ENCODE results near the gene LIFR.

LIFR gene

DNA sequence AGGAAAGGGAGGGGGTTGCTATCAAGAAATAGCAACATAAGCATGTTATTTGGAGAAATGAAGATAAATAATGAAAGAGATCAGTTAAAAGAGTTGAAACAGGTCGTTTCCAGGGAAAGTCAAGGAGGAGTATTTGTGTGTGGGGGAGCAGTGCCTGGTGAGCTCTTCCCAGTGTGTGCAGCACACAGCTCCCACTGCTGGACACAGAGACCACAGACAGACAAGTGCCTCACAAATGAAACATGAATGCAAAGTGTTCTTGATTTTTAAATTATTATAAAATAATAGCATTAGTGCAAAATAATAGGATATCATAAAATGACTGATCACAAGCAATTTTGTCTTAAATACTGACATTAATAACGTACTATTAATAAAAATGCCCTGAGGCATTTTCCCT lies 40.8 kb downstream of the LIFR start:
- no peak for DNase-seq

DNA sequence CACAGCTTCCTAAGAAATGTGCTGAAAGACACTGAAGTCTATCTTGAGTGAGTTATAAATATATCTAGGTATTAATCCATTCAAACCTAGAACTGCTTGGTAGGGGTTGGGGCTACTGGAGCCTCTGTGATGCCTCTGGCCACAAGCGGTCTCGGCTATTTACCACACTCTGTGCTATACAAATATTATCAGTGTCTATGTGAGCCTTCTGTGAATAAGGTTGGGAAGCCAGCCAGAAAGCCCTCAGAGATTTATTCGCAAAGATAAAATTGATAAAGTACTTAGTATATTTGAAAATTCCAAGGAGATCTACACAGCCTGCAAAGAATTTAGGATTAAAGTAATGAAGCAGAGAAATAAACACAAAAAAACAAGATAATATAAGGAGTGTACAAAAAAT lies 41.4 kb downstream of the LIFR start:
- no peak for DNase-seq

DNA sequence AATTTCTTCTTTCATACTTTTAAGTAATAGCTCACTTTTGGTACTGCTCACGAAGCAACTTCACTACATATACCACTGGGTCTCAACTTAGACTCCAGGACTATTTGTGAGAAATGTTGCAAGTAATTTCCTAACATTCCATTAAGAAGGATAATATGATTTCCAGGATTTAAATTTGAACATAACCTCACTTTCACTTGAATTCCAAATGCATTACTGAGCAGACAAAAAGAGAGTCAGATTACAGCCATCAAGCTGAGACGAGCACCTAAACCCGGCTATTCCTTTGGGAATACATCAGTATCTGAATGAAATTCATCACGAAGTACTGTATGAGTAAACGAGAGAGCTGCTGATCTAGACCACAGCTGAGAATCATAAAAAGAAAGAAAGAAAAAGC lies 47.3 kb downstream of the LIFR start:
- DNase-seq, result no peak

DNA sequence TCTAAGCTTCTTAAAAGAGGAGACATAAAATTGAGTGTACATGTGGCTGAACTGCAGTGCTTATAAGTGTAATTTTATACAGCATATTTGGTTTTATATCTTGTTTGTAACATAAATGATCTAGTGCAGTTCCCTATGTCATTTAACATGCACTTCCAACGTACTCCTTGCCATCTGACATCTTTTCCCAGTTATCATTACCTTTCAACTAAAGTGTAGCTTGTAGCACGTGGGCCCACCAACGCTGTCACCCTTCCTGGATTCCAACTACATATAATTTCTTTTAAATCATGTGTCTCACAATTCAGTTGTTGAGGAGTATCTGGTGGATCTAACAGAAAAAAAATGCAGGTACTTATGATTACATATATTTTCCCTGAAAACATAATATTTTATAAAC lies 50.1 kb downstream of the LIFR start:
- no peak for DNase-seq

DNA sequence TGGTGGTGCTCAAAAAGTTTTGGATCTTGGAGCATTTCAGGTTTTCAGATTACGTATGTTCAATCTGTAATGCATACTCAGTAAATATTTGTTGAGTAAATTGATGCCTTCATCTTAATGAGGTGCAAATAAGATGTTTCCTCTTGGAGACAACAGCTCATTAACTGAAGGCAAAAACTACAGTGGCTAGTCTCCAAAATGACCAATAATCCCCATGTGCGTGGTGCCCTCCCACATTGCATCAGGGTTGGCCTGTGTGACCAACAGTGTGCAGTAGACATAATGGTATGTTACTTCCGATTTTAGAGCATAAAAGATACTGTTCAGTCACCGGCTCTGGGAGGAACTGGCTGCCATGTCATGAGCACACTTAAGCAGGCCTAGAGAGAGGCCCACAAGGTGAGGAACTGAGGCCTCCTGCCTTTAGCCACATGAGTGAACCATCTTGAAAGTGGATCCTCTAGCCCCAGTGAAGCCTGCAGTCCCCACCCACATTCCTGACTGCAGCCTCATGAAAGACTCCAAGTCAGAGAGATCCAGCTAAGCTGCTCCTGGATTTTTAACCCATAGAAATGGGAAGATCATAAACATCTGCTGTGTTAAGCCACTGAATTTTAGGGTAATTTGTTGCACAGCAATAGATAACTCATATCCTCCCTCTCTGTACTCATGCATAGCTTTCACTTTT lies 55.7 kb downstream of the LIFR start:
- no peak for DNase-seq

DNA sequence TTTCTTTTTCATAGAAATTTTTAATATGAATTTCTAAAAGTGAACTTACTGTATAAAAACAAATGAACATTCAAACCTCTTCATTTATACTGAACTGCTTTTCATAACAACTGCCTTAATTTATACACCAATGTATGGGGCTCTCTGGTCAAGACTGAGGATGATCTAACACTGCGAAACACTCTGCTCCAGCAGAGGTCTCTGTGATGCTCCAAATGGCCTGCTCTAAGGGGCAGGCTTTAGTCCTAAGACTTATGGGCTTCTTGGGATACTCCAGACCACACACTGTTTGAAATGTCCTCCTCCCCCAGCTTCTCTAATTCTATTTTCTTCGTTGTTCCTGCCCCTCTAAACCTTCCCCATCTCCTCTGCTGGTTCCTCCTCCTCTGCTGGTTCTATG lies 58.5 kb downstream of the LIFR start:
- DNase-seq, result no peak

DNA sequence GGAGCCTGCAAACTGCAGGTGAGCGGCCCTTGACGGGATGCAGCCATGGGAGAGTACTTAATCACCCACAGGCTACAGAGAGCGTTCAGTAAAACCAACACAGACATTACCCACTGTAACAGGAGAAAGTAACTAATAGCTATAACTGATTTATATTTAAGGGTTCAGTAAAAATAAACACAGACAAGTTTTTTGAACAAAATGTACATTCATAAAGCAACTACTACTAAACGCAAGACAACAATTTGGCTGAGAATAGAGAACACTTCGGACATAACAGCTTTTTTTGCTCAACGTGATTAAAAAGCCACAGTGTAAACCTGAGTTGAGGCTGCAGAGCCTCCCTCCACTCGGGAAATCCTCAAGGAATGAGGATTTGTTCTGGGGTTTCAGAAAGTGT lies 61.7 kb downstream of the LIFR start:
- no peak for DNase-seq

DNA sequence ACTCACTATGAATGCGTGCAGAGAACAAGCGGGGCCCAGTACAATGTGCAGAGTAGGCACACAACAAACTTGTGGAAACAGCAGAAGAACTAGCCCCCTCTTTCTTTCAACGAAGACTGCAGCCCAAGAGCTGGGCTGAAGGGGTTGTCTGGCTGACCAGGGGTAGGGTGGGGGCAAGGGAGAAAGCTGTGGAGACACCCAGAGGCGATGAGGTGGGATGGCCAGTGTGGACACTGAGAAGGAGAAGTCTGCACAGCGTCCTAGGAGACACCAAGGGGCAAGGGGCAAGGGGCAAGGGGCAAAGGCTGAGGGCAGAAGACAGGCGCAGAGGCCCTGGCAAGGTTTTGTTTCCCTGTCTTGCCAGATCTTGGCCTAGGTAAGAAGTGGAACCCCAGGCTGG lies 62.3 kb downstream of the LIFR start:
- no peak for DNase-seq

DNA sequence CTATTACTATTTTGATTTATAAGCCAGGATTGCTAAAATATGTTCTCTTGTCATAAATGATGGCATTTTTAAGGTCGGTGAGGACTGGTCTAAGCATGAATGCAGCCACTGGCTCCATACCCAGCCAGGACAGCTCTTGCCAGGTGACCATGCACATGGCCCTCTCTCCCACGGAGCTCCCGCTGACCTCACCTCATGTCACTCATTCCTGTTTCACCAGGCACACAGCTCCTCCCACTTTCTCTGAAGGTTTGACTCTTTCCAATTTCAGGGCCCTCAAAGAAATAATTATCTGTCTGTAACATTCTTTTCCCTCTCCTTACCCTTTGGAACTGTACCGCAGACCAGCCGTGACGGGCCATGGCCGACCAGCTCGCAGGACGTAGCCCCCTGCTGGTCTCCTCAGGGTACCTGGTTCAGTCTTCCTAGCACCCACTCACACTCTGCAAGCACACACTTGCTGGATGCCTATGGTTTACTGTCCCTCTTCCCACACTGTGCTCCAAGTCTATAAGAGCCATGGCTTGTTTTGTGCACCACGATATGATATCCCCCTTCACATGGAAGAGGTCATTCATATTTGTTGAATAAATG lies 72.5 kb downstream of the LIFR start:
- DNase-seq, result no peak

DNA sequence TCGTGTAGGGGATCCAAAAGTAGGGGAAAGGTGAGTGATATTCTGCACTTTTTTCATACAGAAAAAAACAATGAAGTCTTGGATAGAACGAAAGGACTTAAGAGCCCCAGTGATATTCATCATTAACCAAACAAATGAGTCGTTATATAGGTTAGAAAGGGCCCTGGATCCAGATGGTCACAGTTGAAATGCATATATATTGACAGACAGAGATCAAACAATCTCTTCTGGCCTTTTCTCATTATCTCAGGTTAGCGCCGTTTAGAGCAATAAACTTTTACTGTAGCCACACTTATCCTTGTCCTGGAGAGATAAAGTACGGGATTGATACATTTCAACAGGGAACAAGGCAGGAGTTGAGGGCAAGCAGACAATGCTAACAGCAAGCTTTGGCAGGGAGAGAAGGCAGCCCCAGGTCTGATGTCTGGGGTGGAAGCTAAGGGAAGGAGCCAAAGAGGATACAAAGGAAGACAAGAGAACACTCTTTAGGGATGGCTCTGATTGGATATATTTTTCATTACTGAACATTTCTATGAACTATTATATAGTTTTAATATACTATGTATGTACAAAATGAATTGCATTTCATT lies 77.0 kb downstream of the LIFR start:
- DNase-seq, result no peak

DNA sequence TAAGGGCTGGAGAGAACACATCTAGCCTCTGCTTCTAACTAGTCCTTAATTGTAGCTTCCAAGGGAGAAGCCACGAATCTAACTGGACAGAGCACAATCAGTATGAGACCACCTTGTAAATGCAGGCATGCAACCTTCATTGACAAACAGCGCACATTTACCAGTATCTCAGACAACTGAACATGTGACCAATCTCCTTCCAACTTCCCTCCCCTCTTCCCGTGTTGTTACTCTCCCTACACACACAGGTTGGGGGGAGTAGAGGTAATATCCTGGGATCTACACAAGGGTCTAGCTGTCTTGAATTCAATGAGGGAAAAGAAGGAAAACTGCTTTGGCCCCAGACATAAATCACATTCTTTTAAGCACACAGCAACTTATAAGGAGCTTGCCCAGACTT lies 77.6 kb downstream of the LIFR start:
- DNase-seq, result no peak

DNA sequence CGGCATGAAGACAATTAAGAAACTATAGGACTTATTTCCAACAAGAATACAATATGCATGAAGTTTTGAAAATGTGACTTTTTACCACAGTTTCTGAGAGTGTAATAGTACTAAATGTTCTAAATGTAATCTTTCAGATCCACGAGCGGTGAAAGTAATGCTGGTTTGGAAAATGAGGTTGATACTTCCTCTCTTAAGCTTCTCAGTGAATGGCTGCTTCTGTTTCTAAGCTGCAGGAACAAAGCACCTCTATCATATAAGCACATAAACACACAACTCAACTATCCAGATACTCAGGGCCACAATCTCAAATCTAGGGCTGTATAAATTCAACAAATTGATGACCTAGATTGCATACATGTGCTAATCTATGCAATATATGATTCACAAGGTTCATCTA lies 78.3 kb downstream of the LIFR start:
- no peak for DNase-seq

DNA sequence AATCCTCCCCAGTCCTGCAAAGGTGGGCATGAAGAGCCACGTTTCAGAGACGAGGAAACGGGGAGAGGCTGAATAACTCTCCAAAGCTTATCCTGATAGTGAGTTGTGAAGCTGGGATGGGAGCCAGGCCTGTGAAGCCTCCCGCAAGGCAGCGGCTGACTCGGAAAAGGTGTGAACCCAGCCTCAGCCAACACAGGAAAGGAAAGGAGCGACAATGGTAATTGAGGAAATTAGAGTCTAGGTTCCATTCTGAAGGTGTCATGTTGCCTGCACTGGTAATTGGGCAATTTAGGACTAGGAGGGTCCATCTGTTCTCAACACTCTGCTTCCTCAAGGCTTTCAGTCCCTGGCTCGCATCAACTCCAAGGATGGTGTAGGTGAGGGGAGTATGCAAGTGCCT lies 83.4 kb downstream of the LIFR start:
- DNase-seq, result no peak

DNA sequence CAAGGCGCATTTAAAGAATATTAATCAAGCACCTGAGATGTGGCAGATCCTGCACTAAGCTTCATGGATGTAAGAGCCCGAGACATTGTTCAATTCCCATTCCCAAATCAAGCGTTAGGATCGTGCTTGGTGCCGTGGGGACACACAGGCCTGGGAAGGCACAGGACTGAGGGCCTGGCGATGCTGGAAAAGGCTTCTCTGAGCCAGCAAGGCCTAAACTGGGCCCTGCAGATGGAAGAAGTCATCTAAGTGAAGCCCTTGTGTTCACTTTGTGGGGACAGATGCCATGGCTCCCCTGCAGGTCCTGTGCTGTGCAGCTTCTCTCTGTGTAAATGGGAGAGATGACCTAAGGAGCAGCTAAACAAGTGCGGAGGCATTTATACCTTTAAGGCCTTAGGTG lies 83.9 kb downstream of the LIFR start:
- no peak for DNase-seq

DNA sequence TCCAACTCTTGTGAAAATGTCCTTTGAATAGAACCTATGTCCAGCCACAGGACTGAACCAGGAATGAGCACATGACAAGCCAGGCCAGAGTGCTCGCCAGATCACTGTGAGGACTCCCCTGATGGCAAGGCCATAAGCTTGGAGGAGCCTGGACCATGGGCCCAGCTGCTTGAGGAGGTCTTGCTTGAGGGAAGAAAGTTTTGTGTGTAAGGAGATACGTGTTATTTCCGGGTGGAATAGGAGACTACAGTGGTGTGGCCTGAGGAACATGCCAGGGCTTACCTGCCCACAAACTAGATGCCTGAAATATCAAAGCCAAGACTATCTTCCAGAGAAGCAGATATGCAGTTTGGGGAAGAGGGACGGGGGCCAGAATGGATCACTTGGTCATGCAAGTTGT lies 84.7 kb downstream of the LIFR start:
- no peak for DNase-seq

DNA sequence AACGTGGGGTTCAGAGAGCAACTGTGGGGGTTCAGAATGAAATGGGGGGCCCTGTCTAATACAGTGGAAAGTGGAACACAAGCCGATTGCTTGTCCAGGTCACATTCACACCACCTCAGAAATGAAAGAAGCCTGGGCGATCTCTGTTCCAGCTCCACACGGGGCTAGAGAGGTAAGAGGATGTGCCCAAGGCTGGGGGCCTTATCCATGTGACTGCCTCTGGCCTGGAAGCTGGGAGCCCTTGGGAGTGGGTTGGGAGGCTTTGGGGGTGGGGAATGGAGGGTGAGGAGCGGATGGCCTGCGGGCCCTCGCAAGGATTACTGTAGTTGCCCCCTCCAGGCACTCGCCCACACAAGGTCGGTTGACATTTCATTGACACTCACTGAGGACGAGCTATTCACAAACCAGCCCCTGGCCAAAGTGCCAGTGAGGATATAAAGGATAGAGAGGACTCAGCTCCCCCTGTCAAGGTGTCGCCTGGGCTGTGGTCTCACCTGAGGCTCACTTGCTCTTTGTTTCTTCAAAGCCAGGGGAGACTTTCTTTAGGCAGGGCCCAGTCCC lies 86.7 kb downstream of the LIFR start:
- DNase-seq, result no peak

DNA sequence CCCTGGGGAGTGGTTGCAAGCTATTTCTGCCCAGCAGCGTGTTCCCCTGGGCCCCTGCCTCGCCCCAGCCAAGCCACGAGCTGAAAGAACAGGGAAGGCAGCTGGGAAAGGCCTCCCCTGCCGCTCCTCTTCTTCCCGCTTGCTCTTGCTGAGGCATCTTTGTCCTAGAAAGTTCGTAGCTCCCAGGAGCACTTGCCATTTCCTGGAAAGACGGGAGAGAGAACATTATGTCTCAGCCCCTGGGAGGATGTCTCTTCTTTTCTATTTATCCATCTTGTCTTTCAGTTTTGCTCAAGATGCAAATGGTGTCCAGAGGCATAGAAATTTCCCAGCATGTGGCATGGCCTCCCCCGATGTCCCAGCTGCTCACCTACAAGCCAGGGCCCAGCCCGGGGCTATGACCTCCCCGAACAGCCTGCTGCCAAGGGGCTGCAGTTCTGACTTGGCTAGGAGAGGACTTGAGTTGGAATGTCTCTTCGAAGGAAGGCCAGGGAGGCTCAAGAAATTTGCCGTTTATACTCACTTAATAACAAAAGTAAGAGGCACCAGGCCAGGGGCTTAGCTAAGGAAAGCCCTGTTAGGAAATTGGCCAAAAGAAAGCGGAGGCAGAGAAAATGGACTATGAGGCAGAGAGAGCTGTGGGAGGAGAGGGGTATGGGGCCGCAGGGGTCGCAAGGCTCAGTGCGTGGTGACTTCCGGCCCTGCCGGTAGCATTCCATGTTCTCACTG lies 87.3 kb downstream of the LIFR start:
- DNase-seq, result no peak

DNA sequence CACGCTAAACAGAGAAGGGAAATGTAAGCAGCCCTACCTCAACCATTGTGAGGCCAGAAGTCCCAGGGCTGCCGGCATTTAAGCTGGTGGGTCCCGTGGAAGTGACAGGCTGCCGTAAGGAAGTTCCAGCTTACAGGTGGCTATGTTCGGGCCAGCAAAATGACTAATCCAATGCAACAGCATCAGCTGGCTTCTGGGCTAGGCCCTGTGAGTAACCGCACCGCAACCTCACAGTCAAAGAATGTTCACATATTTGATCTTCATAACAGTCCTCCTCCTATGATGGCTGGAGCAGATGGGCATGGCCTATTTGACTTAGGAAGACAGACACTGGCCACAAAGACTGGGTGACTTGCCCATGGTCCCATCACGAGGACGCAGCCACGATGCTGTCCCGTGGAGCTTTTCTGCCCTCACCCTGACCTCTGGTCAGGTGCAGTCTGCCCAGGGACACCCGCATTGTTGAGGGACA lies 88.2 kb downstream of the LIFR start:
- no peak for DNase-seq

DNA sequence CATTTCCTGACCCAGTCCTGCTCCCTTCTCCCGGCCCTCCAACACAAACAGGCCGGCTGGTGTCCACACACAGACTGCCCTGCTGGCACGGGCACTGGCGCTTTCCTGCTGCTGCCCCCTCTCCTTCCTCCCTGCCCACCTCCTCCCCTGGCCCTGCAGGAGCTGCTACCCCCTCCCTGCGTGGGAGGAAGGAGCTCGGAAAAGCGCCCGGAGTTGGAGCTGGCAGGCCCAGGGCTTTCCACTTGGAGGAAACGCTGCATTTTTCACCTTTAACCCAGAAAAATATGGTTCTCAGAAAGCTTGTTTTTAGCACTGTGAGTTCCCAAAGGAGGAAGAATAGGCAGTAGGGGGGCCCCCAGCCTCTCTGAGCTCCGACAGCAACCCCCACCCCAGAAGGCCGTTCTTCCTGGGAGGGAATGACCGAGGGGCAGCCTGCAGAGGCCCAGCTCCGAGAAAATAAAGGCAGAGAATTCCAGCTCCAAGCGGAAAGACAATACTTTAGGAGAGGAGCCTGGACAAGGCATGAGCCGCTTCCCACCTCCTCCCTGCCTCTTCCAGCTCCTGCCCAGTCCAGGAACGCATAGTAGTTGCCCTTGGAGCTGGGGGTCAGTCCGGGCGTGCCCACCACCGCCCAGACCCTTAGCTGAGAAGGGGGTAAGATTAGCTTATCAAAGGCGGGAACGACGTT lies 88.9 kb downstream of the LIFR start:
- no peak for DNase-seq

DNA sequence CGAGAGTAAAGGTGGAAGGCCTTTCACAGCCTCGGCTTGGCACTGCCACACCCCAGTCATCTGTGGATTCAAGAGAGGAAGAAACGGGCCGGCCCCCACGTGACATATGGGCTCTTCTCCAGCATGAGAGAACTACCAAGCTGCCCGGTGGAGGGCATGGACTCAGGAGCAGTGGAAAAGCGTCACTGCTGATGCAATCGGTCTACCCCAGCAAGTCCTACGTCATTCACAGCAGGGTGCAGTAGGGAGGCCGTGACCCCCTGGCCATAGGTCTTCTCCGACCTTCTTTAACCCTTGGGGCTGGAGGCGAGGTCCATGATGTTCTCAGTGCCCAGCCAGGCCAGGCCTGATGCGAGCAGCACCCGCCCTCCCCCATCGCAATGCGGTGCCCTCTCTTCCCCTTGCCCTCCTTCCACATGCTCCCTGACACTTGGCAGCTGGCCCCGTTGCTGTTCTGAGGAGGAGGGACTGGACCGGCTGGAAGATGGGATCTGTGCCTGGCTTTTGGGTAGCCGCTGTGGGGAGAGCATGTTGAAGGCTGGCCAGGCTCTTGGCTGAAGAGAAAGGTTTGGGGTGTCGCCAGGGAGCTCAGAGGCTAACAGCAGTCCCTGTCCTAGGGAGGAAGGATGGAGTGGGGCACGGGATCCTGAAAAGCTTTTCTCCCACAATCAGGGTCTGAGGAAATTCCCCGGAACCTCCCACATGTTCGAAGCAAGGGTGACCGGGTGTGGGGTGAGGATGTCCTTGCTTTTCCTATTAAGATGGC lies 89.8 kb downstream of the LIFR start:
- DNase-seq, result no peak

DNA sequence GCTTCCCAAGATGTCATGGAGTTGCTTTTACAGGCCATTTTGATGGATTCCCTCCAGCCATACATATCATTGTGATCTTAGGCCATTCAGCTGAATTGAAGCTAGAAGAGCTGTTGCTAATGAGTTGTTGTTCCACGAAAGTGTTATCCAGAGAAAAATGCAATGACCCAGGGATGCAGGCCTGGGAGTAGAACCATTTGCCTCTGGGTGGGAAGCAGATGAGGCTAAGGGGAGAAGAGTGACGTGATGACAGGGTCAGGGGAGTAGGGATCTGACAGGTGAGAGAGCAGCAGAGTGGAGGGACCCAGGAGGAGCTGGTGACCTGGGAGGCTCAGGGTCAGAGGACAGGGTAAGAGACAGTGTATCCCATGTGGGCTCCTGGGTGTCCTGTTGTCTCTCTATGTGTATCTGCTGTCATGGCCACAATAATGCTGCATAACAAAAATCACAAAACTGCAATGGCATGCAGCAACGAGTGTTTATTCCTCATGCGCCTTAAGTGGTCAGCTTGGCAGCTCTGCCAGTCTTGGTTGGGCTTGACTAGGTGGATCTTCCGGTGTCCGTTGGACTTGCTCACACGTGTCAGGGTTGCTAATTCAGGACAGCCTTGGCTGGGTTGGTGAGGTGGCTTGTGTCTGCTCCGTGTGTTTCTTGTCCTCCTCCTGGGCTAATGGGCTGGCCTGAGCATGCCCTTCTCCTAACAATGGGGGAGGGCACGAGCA lies 90.6 kb downstream of the LIFR start:
- DNase-seq, result no peak

DNA sequence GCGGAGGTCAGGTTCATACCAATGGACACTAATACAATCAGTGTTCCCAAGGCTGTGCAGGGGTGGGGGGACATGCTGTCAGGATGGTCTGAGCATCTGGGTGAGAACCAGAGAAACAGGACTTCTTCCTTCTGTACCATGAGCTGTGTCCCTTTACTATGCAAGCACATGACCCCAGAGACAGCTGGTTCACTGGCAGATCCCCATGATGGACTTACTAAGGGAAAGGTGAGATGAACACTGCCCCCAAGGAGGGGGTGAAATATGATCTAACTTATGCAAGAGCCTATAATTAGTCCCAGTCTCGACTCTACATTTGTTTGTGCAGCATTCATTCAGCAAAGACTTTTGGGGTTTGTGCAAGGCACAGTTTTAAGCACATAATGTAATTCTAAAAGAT lies 91.4 kb downstream of the LIFR start:
- DNase-seq, result no peak

Data from hematopoietic multipotent progenitor cell treated with erythropoietin and hydrocortisone succinate and interleukin-3 and kit ligand, for 6 days (in vitro differentiated cells).